Loucy (cell line): Measurements from ENCODE around the gene CNOT10.

Source experiments
- EZH2phosphoT487 ChIP-seq: fragments of 200-600 bp; IDR thresholded peaks from 2 replicates; pipeline ENCODE4 v1.6.1; 2018; ENCODE audit warnings: antibody characterized with exemption, mild to moderate bottlenecking, moderate library complexity, borderline replicate concordance
- TF ChIP-seq, protein P1 (sequence below): fragments of 200-600 bp; sonication (generic); conservative IDR thresholded peaks from 2 replicates; pipeline ENCODE4 v1.5.1; 2014; ENCODE audit warnings: mild to moderate bottlenecking, antibody characterized with exemption, low read length

DNA sequence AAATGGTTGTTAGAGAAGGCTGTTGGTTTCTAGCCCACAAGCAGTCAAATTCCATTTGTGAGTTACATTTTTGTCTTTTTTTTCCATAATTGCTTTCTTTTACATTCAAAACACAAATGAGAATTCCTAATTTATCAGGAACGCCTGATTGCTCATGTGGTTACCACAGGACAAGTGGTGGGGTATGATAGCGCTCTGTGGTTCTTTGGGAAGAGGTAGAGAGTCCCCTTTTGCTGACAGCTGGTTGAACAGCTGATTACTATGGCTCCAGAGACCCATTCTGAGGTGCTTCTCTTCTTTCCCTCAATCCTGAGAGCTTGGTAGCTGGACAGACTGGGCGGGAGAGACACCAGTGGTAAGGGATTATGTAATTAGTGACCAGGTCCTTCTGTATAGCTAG is 24.4 kb downstream of the CNOT10 start:
- TF ChIP-seq, protein P1, sequence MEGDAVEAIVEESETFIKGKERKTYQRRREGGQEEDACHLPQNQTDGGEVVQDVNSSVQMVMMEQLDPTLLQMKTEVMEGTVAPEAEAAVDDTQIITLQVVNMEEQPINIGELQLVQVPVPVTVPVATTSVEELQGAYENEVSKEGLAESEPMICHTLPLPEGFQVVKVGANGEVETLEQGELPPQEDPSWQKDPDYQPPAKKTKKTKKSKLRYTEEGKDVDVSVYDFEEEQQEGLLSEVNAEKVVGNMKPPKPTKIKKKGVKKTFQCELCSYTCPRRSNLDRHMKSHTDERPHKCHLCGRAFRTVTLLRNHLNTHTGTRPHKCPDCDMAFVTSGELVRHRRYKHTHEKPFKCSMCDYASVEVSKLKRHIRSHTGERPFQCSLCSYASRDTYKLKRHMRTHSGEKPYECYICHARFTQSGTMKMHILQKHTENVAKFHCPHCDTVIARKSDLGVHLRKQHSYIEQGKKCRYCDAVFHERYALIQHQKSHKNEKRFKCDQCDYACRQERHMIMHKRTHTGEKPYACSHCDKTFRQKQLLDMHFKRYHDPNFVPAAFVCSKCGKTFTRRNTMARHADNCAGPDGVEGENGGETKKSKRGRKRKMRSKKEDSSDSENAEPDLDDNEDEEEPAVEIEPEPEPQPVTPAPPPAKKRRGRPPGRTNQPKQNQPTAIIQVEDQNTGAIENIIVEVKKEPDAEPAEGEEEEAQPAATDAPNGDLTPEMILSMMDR = no peak
- no peak for TF ChIP-seq EZH2phosphoT487
